Colonic mucosa (tissue), 4 donors: ENCODE measurements around the gene PF4V1. TPM values are rescaled to one million over a fixed set of nuclear protein-coding genes. Genes with fewer than 3 reads are reported as not detected.

Experiments used
- DNase-seq: peaks from one replicate; pipeline ENCODE4 v3.0.0-alpha.2; 2020
- H3K27ac ChIP-seq: fragments of 200-600 bp; one replicate; pipeline ENCODE4 v1.8.0; 2021
- H3K27me3 ChIP-seq: fragments of 200-600 bp; one replicate; pipeline ENCODE4 v1.8.0; 2021
- H3K36me3 ChIP-seq: fragments of 200-600 bp; one replicate; pipeline ENCODE4 v1.8.0; 2021
- H3K4me1 ChIP-seq: fragments of 200-600 bp; one replicate; pipeline ENCODE4 v1.8.0; 2021; ENCODE audit warnings: mild to moderate bottlenecking
- H3K4me3 ChIP-seq: fragments of 200-600 bp; one replicate; pipeline ENCODE4 v1.8.0; 2021
- H3K9ac ChIP-seq, 2 donors: one replicate each; pipeline ENCODE4 v1.7.0; 2013; ENCODE audit warnings: control low read depth in 2 of 2, low read depth in 2 of 2, low read length in 2 of 2
- H3K9me3 ChIP-seq: fragments of 200-600 bp; one replicate; pipeline ENCODE4 v1.8.0; 2021
- intact Hi-C: fragments of 100-400 bp; cut with DNase I; formaldehyde crosslinking; loops from one replicate; pipeline ENCODE4 v1.14.1; 2022
- total RNA-seq, 2 donors: library from RNA; stranded (reverse); fragmentation: NEBNext Ultra II Directional in 1 of 2; extraction: Animal tissue kit (Norgen Biotek cat#: 25700) in 1 of 2; gene quantifications; one replicate each; pipeline ENCODE4 v1.2.1, GENCODE V29; 2021
- TF ChIP-seq, protein P1 (sequence below): fragments of 200-600 bp; IDR thresholded peaks from one replicate; pipeline ENCODE4 v1.8.0; 2022; ENCODE audit warnings: antibody characterized with exemption, mild to moderate bottlenecking
- donor health status: healthy.
- donor health status: DM: no; HTN: no; CAD: no.
- donor health status: DM: no; HTN: no; CAD: no.

The PF4V1 gene
- total RNA-seq, 2 donors from 2014 or later = not detected

DNA sequence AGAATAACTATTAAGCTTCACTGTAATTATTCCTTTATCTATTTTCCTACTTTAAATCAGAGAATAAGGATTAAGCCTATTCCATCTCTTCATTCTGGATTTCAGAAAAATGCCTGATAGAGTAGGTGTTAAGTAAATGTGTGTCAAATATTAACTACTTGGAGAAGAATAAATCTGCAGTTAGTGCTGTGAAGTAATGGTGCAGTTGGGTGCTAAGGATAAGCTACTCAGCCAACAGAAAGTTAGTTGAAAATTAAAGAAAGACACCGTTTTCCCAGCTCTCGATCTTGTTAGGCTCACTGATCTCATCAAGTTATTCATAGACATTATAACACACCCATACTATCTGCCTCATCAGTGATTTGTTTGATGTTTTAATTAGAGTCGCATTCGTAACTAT lies 7.1 kb downstream of the PF4V1 start:
- Histone ChIP-seq H3K27ac (no peak overlapping the region), H3K4me3 (no peak overlapping the region), H3K9me3 (no peaks in the 10 kb centered on the region), H3K27me3 (no peaks in the 10 kb centered on the region), H3K9ac (no peak overlapping the region), H3K36me3 (no peaks in the 10 kb centered on the region), H3K4me1 (no peaks in the 10 kb centered on the region)
- no peak for DNase-seq
- intact Hi-C loops = loop anchor here (5.0 to 10.0 kb wide), 2 partner anchors 133 to 275 kb away; no protein-coding TSS in a partner anchor
- TF ChIP-seq, protein P1, sequence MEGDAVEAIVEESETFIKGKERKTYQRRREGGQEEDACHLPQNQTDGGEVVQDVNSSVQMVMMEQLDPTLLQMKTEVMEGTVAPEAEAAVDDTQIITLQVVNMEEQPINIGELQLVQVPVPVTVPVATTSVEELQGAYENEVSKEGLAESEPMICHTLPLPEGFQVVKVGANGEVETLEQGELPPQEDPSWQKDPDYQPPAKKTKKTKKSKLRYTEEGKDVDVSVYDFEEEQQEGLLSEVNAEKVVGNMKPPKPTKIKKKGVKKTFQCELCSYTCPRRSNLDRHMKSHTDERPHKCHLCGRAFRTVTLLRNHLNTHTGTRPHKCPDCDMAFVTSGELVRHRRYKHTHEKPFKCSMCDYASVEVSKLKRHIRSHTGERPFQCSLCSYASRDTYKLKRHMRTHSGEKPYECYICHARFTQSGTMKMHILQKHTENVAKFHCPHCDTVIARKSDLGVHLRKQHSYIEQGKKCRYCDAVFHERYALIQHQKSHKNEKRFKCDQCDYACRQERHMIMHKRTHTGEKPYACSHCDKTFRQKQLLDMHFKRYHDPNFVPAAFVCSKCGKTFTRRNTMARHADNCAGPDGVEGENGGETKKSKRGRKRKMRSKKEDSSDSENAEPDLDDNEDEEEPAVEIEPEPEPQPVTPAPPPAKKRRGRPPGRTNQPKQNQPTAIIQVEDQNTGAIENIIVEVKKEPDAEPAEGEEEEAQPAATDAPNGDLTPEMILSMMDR = no peak

DNA sequence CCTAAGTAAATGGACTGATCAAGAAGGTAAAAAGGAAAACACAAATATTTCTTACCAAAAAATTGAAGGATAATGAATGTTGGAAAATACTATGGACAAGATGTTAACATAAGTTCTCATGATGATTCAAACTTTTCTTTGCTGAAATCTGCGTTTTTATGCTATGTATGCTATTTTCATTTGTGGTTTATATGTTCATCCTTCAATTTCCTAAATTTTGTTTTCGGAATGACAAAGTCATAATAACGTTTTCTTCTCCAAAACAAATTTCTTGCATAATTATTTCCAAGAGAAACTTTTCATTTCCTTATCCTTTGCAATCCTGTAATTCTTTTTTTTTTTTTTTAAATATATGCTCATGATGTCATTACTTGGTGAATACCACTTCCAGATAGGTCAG lies 7.8 kb downstream of the PF4V1 start:
- intact Hi-C loops = loop anchor here (5.0 to 10.0 kb wide), 2 partner anchors 134 to 274 kb away; no protein-coding TSS in a partner anchor
- H3K27ac ChIP-seq = no peak overlapping the region

DNA sequence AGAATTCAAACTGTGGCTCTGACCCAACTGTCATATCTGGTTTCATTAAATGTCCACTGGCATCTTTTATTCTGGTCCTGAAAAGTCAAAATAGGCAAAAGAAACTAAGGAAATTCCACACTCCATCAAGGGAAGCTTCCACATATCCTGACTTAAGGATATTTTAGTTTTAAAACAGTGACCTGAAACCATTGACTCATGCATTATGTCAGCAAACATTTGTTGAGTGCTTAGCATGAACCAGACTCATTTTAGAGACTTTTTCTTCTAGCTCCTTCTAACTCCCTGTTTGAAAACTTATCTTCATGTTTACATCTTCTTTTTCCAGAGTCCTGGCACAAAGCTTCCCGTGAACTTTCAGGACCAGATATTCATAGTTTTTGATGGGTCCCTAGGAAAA lies 9.2 kb downstream of the PF4V1 start:
- no peak overlapping the region for H3K4me3 ChIP-seq
- H3K9ac ChIP-seq = no peak overlapping the region
- no peaks in the 10 kb centered on the region for H3K27me3 ChIP-seq
- no peak for DNase-seq
- no peaks in the 10 kb centered on the region for H3K36me3 ChIP-seq
- no peaks in the 10 kb centered on the region for H3K4me1 ChIP-seq
- intact Hi-C loops = loop anchor here (5.0 to 10.0 kb wide), 2 partner anchors 135 to 272 kb away; no protein-coding TSS in a partner anchor
- H3K9me3 ChIP-seq = no peaks in the 10 kb centered on the region
- TF ChIP-seq, protein P1 = no peak
- no peak overlapping the region for H3K27ac ChIP-seq

More for the DNA sequence above, 7.8 kb downstream of the PF4V1 start:
- Histone ChIP-seq H3K4me1 (no peaks in the 10 kb centered on the region), H3K27me3 (no peaks in the 10 kb centered on the region), H3K9ac (no peak overlapping the region), H3K4me3 (no peak overlapping the region), H3K36me3 (no peaks in the 10 kb centered on the region), H3K9me3 (no peaks in the 10 kb centered on the region)
- no peak for DNase-seq
- TF ChIP-seq, protein P1 = no peak

DNA sequence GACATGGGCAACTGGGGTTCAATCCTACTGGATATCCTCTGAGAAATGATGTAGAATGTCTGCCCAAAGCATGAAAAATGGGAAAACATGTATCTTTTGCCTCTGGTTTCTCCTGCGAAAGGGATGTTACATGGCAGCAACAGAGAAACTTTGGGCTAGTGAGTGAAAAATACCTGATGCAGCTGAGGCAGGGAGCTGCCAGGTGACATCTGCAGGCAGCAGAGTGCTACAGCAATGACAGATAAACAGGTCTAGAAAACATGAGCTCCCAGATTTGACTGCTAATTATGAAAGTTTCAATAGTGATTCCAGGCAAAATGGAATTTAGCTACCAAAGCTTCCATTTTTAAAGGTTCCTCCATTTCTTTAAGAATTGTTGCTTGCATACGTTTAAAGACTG lies 11.3 kb downstream of the PF4V1 start:
- no peak overlapping the region for H3K4me3 ChIP-seq
- H3K9ac ChIP-seq = no peak overlapping the region
- no peaks in the 10 kb centered on the region for H3K27me3 ChIP-seq
- H3K27ac ChIP-seq = no peak overlapping the region
- TF ChIP-seq, protein P1 = peak; percentile 33
- intact Hi-C loops = loop anchor here (5.0 to 10.0 kb wide), 2 partner anchors 137 to 270 kb away; no protein-coding TSS in a partner anchor
- H3K9me3 ChIP-seq = no peaks in the 10 kb centered on the region
- no peak for DNase-seq
- H3K36me3 ChIP-seq = no peaks in the 10 kb centered on the region
- H3K4me1 ChIP-seq = no peaks in the 10 kb centered on the region

DNA sequence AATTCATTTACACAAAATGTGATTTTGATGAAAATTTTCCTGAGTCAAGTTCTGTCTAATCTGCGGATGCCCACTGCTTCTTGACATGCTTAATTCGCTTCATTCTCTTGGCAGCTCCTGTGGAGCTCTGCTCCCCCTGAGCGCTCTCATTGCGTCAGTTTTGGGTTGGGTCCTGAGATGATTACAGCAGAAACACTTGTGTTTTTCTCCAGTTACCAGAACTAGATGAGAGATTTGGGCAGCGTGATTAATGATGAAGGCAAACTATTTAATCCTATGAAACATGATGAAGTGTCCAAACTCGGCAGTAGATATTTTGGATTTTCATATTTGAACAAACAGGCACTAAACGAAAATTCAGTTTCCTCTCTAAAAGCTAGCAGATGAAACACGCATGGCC lies 11.9 kb downstream of the PF4V1 start:
- intact Hi-C loops = loop anchor here (5.0 to 10.0 kb wide), 4 partner anchors 138 to 270 kb away; partner anchors contain the start of gene CXCL3

More for the DNA sequence above, 11.9 kb downstream of the PF4V1 start:
- H3K9ac ChIP-seq = no peak overlapping the region
- no peaks in the 10 kb centered on the region for H3K4me1 ChIP-seq
- TF ChIP-seq, protein P1 = no peak
- H3K27ac ChIP-seq = no peak overlapping the region
- H3K4me3 ChIP-seq = no peak overlapping the region
- H3K9me3 ChIP-seq = no peaks in the 10 kb centered on the region
- H3K36me3 ChIP-seq = no peaks in the 10 kb centered on the region
- DNase-seq = no peak
- H3K27me3 ChIP-seq = no peaks in the 10 kb centered on the region
